Measurements from ENCODE around the gene NGDN.

NGDN gene

GRCh38 chr14:23520899-23521533, 51.5 kb downstream of the NGDN start:
- H3K27me3 ChIP-seq (ENCODE audit: insufficient read depth, poor library complexity, severe bottlenecking): no peaks in the 10 kb centered on the region
- DNase-seq (ENCODE audit: low read depth in 1 of 2, low spot score in 1 of 2): no peak
- no peak overlapping the region for H3K4me3 ChIP-seq (replicated peaks; ENCODE audit: insufficient read depth, low read length)
- no peak for TF ChIP-seq POLR2AphosphoS5 (IDR thresholded peaks at IDR 0.05; ENCODE audit: low read depth)
- no peak for TF ChIP-seq GABPA (IDR thresholded peaks at IDR 0.05; ENCODE audit: low read depth)
- no peak for TF ChIP-seq REST (IDR thresholded peaks at IDR 0.05; ENCODE audit: insufficient replicate concordance, low read depth)
- no peak for TF ChIP-seq CTCF (IDR thresholded peaks at IDR 0.05; ENCODE audit: insufficient read depth, low read length)
- TF ChIP-seq SPI1 (IDR thresholded peaks at IDR 0.05; ENCODE audit: borderline replicate concordance, low read depth): no peak
- no peak overlapping the region for H3K27ac ChIP-seq (replicated peaks)

GRCh38 chr14:23521785-23522640, 52.5 kb downstream of the NGDN start:
- H3K4me3 ChIP-seq (replicated peaks; ENCODE audit: insufficient read depth, low read length): no peak overlapping the region
- H3K27me3 ChIP-seq (ENCODE audit: insufficient read depth, poor library complexity, severe bottlenecking): no peaks in the 10 kb centered on the region
- no peak overlapping the region for H3K27ac ChIP-seq (replicated peaks)
- TF ChIP-seq SPI1 (IDR thresholded peaks at IDR 0.05; ENCODE audit: borderline replicate concordance, low read depth): no peak
- TF ChIP-seq CTCF (IDR thresholded peaks at IDR 0.05; ENCODE audit: insufficient read depth, low read length): no peak
- TF ChIP-seq REST (IDR thresholded peaks at IDR 0.05; ENCODE audit: insufficient replicate concordance, low read depth): no peak
- no peak for TF ChIP-seq POLR2AphosphoS5 (IDR thresholded peaks at IDR 0.05; ENCODE audit: low read depth)
- no peak for TF ChIP-seq GABPA (IDR thresholded peaks at IDR 0.05; ENCODE audit: low read depth)
- DNase-seq (ENCODE audit: low read depth in 1 of 2, low spot score in 1 of 2): peak in 1 of 2 experiments; percentile 54

- DNase-seq (ENCODE audit: low read depth in 1 of 2, low spot score in 1 of 2): no peak
- no peak for TF ChIP-seq POLR2AphosphoS5 (IDR thresholded peaks at IDR 0.05; ENCODE audit: low read depth)
- H3K27ac ChIP-seq (replicated peaks): no peak overlapping the region
- H3K4me3 ChIP-seq (replicated peaks; ENCODE audit: insufficient read depth, low read length): no peak overlapping the region
- no peaks in the 10 kb centered on the region for H3K27me3 ChIP-seq (ENCODE audit: insufficient read depth, poor library complexity, severe bottlenecking)
These were observed 53.2 kb downstream of the NGDN start for GRCh38 chr14:23522643-23523198.

All from HL-60 (cell line).